ENCODE data around the gene VIPR1.
"Not testable (repeated sequence)": the region's sequence is repeated elsewhere in the genome, so short reads cannot be mapped to it uniquely, and the experiment has no call there.

Gene VIPR1

GRCh38 chr3:42537350-42537749, 34.9 kb downstream of the VIPR1 start:
- no peak for DNase-seq

DNA sequence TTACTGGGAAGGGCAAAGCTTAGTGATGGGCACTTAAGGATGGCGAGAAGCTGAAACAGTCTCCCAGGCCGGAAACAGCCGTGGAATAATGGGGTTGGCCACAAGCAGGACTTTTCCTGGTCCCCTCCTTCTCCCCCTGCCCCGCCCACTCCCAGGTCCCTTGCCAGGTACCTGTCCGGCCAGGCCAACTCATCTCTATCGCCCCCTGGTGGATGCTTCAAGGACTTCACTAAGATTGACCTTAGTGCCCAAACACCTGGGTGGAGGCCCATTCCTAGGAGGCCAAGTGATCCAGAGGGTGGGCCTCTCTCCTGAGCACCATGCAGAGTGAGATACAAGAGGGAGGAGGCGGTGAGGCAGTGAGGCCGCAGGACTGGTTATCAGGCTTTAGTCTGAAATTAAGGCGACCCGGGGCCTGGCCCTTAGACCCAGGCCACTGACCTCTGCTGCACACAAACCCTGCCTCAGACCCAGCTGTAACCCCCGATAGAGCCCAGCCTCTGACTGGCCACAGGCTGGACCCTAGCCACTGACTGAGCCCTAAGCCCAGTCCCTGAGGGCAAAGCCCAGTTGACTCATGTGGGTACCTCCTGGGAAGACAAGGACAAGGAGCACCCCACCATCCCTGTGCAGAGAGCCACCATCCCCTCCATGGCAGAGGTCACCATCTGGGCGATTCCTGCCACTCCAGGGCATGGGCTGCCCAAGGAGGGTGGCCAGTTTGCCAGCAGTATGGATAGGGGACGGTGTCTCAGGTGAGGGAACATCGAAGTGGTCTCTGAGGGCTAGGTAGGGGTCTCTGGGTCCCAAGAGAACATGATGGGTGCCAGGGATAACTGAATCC, 37.6 kb downstream of the VIPR1 start:
- DNase-seq = peak; percentile 83

- DNase-seq = no peak
Measured at GRCh38 chr3:42541079-42541478, 38.6 kb downstream of the VIPR1 start.

- DNase-seq = no peak
Measured at GRCh38 chr3:42544492-42545283, 42.2 kb downstream of the VIPR1 start.

DNA sequence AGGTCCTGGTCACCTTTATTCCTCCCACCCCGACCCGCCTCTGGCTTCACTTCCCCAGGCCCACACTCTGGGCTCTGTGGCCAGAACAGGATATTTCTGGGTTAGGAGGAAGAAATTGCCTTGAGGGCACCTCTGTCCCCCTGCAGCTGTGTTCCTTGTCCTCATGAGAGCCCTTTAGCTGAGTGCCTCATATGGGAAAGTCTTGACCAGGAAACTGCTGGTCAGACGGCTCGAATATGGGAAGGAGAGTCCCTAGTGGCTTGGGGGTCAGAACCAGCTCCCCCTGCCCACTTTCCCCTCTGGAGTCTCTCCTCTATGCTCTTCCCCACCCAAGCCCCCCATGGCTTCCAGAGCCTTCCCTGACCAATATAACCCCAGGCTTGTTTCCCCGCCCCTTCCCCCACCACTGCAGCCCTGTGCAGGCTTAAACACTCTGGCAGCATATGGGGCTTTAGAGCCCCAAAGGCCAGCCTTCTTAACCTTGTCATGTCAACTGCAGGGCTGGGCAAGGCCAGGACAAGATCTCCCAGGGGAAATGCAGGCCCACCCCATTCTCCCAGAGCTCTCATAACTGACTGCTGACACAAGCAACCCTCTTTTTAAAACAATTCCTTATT, 42.9 kb downstream of the VIPR1 start:
- DNase-seq = no peak

GRCh38 chr3:42546691-42547213, 44.3 kb downstream of the VIPR1 start:
- no peak for DNase-seq

- peak; percentile 82 for DNase-seq
Measured at GRCh38 chr3:42547401-42547945, 45.0 kb downstream of the VIPR1 start.

DNA sequence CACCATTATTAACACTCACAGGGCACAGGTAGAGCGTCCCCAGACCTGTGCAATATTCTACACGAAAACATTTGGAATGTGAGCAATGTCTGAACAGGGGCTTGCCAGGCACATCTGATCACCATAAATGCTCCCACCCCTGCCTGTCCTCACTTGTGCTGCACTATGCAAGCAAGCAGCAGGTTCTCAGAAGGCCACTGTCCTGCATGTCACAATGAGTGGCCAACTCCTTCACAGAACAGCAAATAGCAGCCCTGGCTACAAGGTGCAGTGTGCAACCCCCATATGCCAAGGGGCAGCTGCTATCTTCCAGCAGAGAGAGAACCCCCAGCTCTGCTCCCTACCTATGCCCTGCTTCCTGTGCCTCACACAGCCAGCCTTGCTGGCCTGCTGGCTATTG, 46.7 kb downstream of the VIPR1 start:
- no peak for DNase-seq

GRCh38 chr3:42550250-42550649, 47.8 kb downstream of the VIPR1 start:
- no peak for DNase-seq

DNA sequence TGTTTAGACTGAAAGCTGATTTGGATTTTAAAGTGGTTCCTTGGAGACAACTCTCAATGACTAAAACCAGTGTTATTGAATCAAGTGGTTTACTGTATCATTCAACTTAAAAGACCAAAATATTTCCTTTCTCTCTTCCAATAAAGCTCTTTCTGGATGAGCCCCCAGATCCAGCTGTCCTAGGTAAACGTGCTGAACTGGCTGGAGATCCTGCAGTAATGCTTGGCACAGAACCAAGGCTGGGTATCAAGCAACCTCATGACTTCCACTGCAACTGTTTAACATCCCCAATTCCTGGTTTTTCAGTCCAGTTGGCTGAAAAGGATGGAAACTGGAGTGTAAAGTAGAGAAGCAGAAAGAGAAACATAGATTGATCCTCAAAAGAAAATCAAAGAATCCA, 50.4 kb downstream of the VIPR1 start:
- DNase-seq = no peak

DNA sequence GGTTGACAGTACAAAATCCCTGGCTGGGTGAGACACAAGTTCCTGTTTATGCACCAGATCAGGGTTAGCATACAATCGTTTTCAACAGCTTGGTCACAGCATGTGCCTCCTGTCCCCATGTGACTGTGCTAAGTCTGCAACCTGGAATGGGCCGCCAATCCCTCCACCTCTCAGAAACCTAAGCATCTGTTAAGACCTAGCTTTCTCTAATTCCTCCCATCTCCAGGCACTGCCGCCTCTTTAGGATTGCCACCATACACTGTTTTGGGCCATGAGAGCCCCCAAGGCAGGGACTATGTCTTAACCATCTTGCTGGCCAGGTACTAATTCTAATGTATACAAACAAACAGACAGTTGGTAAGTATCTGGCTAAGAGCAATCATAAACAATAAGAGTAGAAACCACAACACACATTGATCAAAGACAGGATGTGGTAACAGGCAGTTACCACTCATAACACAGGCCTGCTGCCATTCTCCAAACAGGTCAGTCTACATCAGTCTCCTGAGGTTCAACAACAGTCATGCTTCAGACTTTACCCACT, 53.7 kb downstream of the VIPR1 start:
- no peak for DNase-seq

GRCh38 chr3:42556817-42557216, 54.4 kb downstream of the VIPR1 start:
- not testable (repeated sequence) for DNase-seq

DNA sequence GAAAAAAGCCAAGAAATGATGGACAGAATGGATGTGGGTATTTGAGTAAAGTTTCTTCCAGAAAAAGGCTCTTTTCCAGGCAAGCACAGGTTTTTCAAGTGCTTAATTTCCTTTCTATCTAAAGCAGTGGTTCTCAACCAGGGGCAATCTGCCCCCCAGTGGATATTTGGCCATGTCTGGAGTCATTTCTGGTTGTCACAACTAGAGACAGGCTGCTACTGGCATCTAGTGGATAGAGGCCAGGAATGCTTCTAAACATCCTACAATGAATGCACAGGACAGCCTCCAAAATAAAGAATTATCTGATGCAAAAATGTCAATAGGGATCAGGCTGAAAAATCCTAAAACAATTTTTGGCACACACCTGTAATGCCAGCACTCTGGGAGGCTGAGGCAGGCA, 55.4 kb downstream of the VIPR1 start:
- no peak for DNase-seq

DNA sequence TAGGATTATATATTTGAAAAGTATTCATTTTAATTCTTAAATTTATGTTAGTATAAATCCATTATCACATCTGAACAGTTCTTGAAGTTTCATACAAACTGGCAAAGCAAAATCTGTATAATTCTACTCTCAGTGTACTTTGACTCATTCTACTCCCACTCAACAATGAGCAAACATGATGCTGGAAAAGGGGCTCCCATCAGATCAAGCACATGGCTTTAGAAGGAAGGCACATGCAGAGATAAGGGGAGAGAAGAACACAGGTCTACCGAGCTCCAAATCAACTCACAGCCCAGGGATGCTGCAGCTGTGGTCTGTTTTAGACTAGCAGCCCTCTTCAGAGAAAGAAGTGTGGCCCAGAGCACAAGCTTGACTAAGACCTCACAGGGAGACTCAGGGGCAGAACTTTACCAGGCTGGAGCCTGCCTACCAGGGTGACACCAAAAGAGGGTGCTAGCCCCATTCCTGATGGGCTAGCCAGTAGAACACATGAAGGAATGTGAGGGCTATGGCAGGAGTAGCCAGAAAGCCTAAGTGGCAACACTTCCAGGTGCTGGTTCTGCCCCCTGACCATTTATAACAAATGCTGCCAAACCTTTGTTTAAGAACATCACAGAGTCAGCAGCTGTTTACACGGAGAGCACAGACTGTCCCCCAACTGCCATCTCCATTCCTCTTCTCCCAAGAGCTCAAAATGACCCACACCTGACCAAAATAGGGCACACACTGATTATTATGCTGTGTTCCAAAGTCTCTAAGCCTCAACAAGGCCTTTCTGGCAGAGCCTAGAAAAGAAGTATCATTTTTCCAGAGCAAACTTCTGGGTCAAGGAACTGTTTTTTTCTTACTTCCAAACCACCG, 59.8 kb downstream of the VIPR1 start:
- DNase-seq = no peak

DNA sequence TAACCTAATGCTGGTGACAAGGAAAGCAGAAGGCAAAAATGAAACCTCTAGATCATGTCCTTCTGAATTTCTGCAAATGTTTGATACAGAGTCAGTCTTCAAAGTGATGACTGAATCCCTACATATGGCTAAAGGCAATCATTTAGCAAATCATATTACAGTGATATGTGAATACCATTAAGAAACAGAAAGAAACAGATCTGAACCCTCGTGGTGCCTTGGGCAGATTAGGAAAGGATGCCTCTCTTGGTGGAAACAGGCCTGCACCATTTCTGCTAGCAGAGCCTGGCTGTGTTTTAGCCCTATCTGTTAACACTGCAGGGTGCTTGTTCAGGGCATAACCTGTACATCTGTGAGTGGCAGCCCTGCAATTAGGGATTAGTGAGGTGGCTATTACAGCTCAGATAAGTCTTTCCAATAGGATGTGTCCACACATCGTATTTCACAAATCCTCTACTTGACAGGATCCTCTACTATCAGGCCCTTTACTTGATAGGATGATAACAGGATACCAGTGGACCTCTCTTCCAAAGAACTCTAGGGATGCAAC, 67.2 kb downstream of the VIPR1 start:
- DNase-seq = no peak

DNA sequence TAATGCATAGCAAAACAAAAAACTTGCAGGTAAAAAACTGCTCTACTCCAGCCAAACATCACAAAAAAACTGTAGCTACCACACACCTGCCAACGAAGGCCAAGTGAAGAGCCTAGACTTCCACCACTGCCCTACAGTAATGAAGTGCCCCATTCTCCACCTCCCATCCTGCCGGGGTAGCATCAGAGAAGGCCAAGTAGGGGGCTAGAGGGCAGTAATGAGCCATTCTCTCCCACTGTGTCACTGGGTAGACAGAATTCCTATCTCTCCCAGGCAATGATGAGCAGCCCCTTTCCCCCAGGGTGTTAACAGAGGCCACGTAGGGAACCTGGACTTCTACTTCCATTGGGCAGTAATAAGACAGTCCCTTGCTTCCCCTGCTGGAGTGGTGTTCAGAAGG, 69.8 kb downstream of the VIPR1 start:
- no peak for DNase-seq

- DNase-seq = no peak
Measured at GRCh38 chr3:42575137-42575741, 72.8 kb downstream of the VIPR1 start.

- no peak for DNase-seq
Measured at GRCh38 chr3:42578054-42578453, 75.6 kb downstream of the VIPR1 start.

GRCh38 chr3:42579346-42579745, 76.9 kb downstream of the VIPR1 start:
- not testable (repeated sequence) for DNase-seq

DNA sequence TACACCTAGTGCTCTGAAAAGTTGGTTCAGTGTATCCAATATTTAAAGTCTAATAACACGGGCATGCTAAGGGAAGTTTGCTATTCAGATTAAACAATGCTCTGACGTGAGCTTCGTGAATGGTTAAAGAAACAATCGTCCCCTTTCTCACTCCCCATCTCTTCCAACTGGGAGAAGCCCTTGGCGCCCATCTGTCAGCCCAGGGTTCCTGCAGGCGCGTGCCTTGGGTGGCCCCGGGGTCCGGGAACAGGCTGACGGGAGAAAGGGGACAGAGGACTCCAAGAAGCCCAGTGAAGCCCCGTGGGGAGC, 78.9 kb downstream of the VIPR1 start:
- no peak for DNase-seq

All from stimulated activated CD8-positive, alpha-beta memory T cell treated with anti-CD3 and anti-CD28 coated beads, Interleukin-4, amount 100 ng/mL, for 48 hours (primary cell).